NT2/D1 (cell line): Measurements from ENCODE around the gene CCDC80.

Experiments
- SUZ12 ChIP-seq: IDR thresholded peaks from 2 replicates; pipeline ENCODE4 v1.6.1; 2011; ENCODE audit not compliant: insufficient read length, insufficient read depth; ENCODE audit errors: extremely low read depth
- YY1 ChIP-seq: IDR thresholded peaks from 2 replicates; pipeline ENCODE4 v1.6.1; 2011; ENCODE audit not compliant: insufficient read length, insufficient read depth

- TF ChIP-seq SUZ12 (no peak), YY1 (no peak)
Measured at GRCh38 chr3:112675943-112676535, 35.1 kb upstream of the CCDC80 start.
